NCI-H1105 treated with DMSO at 0.1 percent for 48 hours (cell line): Measurements from ENCODE around the gene DEFB113.
"Not testable (repeated sequence)": the region's sequence is repeated elsewhere in the genome, so short reads cannot be mapped to it uniquely, and the experiment has no call there.

Experiments used
- DNase-seq: peaks from one replicate; lab custom pipeline; 2025; lab: John Stamatoyannopoulos, UW

The DEFB113 gene, protein sequence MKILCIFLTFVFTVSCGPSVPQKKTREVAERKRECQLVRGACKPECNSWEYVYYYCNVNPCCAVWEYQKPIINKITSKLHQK

DNA sequence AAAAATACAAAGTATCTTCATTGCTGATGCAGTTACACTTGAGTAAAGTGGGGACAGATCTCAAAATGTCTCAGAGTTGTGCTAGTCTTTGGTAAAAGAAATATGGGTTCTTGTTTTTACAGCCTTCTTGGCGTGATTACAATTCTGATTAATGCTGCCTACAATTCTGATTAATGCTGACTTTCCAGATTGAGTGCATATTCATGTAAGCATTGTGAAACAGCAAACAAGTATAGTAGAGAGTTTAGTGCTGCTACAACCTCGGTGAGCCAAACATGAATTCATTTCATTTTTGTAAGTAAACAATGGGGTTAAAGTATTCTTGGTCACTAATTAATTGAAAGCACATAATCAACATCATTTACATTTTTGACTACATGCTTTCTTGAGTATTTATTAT is at the start of gene DEFB113:
DEFB113 (minus strand) TSS at position 21 of the 400 bp plus-strand sequence; CDS start at position 21, 0 bp downstream.
- DNase-seq, result no peak

- no peak for DNase-seq
Observed at GRCh38 chr6:50007819-50008218, 38.4 kb upstream of the DEFB113 start.

DNA sequence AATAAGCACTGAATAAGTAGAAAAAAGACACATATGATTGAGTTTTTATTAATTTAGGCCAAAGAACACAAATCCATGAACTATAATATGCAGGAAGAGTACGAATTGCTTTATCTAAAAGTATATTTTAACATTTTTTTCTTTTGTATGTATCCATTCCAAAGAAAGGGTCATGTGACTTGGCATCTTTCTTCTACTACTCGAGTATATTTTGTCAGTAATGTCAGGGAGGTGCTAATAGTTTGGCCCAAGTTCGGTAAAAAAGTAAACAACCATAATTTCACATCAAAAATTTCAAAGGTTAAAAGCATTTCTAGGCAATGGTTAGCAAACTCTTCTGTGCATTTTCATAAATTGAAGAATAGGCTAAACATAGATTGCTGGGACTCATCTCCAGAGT is 33.7 kb upstream of the DEFB113 start:
- DNase-seq, result no peak

- DNase-seq, result no peak
Observed at GRCh38 chr6:49995278-49995677, 25.9 kb upstream of the DEFB113 start.

- no peak for DNase-seq
Observed at GRCh38 chr6:49988900-49989299, 19.5 kb upstream of the DEFB113 start.

GRCh38 chr6:49987749-49988148 is 18.3 kb upstream of the DEFB113 start:
- DNase-seq, result no peak

- no peak for DNase-seq
Observed at GRCh38 chr6:49986551-49986950, 17.1 kb upstream of the DEFB113 start.

DNA sequence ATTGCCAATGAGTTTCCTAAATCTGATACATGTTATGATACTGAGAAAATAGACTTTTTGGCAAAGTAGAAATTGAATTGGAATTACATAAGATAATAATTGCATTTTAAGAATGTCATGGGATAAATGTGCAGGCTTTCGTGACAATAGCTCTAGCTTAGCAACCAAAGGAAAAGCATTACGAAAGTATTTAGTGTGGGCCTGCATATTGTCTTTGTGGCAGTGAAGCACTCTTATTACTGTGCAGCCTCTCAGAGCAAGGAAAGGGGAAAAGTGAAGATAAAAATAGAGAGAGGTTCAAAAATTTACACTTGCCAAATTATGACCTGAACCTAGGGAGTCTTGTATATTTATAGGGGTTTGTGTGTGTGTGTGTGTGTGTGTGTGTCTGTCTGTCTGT is 12.6 kb upstream of the DEFB113 start:
- no peak for DNase-seq

- DNase-seq, result no peak
Observed at GRCh38 chr6:49980898-49981297, 11.5 kb upstream of the DEFB113 start.

GRCh38 chr6:49979584-49979983 is 10.2 kb upstream of the DEFB113 start:
- no peak for DNase-seq

- no peak for DNase-seq
Observed at GRCh38 chr6:49978332-49979226, 9.2 kb upstream of the DEFB113 start.

DNA sequence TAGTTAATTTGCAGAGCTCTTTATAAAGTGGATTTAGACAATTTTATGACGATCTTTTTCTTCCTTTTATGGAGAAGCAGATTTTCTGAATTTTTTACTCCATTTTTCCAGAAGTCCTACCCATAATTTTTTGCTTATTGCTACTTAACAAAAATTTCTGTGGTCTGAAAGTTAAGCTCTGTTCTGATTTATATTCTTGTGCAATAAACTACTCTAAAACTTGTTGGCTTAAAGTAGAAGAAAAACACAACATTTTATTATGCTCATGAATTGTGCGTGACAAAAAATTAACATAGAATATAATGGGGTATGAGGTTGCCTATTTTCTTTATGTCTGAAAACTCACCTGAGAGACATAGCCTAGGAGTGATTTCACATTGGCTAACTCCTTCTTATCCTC is 2.6 kb downstream of the DEFB113 start:
- no peak for DNase-seq

DNA sequence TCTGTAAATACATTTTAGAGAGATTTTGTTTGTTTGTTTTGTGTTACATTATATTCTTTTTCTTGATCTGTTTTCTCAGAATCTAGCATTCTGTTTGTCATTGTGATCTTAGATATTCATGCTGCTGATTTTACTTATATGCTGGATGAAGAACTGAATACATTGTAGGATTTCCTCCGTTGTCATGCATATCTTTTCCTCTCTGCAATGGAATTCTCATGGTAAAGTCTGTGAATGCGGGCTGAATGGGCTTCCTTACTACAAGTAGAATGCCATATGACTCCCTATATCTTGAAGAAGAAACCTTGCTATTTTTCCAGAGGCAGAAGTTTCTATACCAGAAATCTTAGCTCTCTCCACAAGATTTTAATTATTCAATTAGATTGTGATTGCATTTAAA is 3.1 kb downstream of the DEFB113 start:
- DNase-seq, result no peak

- no peak for DNase-seq
Observed at GRCh38 chr6:49964064-49964463, 5.4 kb downstream of the DEFB113 start, which contains the start of gene DEFB114. Gene DEFB114, minus strand, starts transcription at chr6:49964164. Its CDS starts 59 bp downstream, at chr6:49964105.

GRCh38 chr6:49958180-49958579 is 11.2 kb downstream of the DEFB113 start:
- DNase-seq, result no peak

- DNase-seq, result no peak
Observed at GRCh38 chr6:49955847-49956246, 13.6 kb downstream of the DEFB113 start.

DNA sequence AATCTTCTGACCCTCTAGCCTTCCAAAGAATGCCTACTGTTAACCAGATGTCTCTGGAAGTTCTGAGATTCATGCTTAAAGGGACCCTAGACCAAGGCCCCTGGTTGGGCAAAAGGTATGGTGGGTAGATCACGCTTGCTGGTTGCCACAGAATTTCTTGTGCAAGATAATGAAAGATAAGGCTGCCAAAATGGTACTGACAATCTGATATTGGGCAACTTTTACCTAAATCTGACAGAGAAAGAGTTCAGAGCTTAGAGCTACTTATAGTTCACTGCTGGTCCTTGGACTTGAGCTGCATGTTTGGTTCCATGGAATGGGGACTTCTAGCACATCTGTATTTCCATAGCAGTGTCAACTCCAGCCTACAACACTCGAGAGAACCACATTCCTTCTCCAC is 17.5 kb downstream of the DEFB113 start:
- DNase-seq, result no peak

GRCh38 chr6:49950415-49950751 is 19.0 kb downstream of the DEFB113 start:
- DNase-seq, result no peak

- DNase-seq, result no peak
Observed at GRCh38 chr6:49949062-49949461, 20.4 kb downstream of the DEFB113 start.

- DNase-seq, result no peak
Observed at GRCh38 chr6:49946835-49947234, 22.6 kb downstream of the DEFB113 start.

DNA sequence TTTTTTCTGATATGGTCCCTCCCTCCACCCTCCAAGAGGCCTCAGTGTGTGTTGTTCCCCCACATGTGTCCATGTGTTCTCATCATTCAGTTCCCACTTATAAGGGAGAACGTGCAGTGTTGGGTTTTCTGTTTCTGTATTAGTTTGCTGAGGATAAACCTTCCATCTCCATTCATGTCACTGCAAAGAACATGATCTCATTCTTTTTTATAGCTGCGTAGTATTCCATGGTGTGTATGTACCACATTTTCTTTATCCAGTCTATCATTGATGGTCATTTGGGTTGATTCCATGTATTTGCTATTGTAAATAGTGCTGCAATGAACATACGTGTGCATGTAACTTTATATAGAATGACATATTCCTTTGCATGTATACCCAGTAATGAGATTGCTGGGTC is 25.4 kb downstream of the DEFB113 start:
- not testable (repeated sequence) for DNase-seq

DNA sequence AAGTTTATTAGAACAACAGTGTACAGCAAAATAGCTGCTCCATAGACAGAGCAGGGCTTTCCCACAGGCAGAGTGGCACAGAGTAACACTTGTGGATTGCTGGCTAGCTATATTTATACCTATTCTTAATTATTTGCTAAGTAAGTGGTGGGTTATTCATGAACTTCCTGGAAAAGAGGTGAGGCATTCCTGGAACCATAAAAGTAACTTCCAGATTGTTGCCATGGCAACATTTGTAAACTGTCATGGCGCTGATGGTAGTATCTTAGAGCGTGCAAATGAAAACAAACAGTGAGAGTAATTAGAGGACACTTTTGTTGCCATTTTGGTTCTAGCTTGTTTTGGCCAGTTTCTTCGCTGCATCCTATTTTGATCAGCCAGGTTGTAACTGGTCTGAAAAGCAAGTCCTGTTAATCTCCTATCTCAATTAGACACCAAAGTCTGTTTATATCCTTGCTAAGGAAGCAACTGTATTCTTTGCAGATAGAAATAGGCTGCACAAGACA is 29.4 kb downstream of the DEFB113 start:
- peak; percentile 33 for DNase-seq

- DNase-seq, result no peak
Observed at GRCh38 chr6:49937811-49938210, 31.6 kb downstream of the DEFB113 start.

GRCh38 chr6:49937017-49937416 is 32.4 kb downstream of the DEFB113 start:
- no peak for DNase-seq
